Putamen (tissue), 1 donor: ENCODE measurements around the gene ADO.
A peak's percentile ranks its signal among the peaks of the same experiment; 100 is the strongest.

Experiments used
- DNase-seq: peaks from one replicate; pipeline ENCODE4 v3.0.0-alpha.2; 2016; ENCODE audit warnings: low spot score

Gene ADO

GRCh38 chr10:62817766-62818425 lies 13.4 kb downstream of the ADO start:
- DNase-seq = no peak

- no peak for DNase-seq
These were observed 14.0 kb downstream of the ADO start for GRCh38 chr10:62818426-62819011.

GRCh38 chr10:62819141-62819920 lies 14.8 kb downstream of the ADO start:
- no peak for DNase-seq

- no peak for DNase-seq
These were observed 16.1 kb downstream of the ADO start for GRCh38 chr10:62820586-62820985.

- no peak for DNase-seq
These were observed 21.8 kb downstream of the ADO start for GRCh38 chr10:62826273-62826672.

- DNase-seq = no peak
These were observed 25.1 kb downstream of the ADO start for GRCh38 chr10:62829622-62830021.

- no peak for DNase-seq
These were observed 26.2 kb downstream of the ADO start for GRCh38 chr10:62830679-62831078.

- no peak for DNase-seq
These were observed 26.8 kb downstream of the ADO start for GRCh38 chr10:62831346-62831745.

- no peak for DNase-seq
These were observed 35.1 kb downstream of the ADO start for GRCh38 chr10:62839590-62839989.

- no peak for DNase-seq
These were observed 38.5 kb downstream of the ADO start for GRCh38 chr10:62842983-62843382.

- no peak for DNase-seq
These were observed 39.1 kb downstream of the ADO start for GRCh38 chr10:62843600-62843999.

GRCh38 chr10:62844280-62845011 lies 39.9 kb downstream of the ADO start:
- DNase-seq = no peak

GRCh38 chr10:62847433-62847832 lies 42.9 kb downstream of the ADO start:
- no peak for DNase-seq

GRCh38 chr10:62850646-62851045 lies 46.1 kb downstream of the ADO start:
- peak; percentile 12 for DNase-seq

GRCh38 chr10:62851442-62851841 lies 46.9 kb downstream of the ADO start:
- no peak for DNase-seq

- DNase-seq = no peak
These were observed 48.6 kb downstream of the ADO start for GRCh38 chr10:62852961-62853702.

GRCh38 chr10:62853710-62854109 lies 49.2 kb downstream of the ADO start:
- no peak for DNase-seq

GRCh38 chr10:62856021-62856420 lies 51.5 kb downstream of the ADO start:
- DNase-seq = no peak
